ENCODE results near the gene RPS19BP1.

DNA sequence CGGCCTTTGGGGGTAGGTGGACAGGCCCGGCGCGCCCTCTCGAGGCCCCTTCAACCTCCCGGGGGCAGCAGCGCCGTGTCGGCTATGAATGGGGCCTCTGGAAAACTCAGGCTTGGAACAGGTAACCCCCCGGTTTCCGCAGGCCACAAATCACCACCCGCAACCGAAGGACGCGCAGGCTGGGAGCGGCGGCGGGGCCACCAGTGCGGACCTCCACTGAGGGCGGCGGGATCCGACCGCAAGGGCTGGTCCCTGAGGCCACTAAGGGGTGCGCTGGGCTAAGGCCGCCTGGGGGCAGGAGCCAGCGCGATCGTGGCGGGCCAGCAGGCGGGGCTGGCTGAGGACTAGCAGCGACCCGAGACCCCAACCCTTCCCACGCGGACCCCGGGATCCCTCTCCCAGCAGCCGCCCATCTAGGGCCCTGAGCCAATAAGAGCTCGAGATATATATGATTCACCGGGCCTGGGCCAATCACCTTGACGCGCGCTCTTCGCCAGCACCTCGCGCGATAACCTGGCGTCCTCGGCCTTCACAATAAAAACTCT, 12.8 kb downstream of the RPS19BP1 start:
- TF ChIP-seq, protein P1, sequence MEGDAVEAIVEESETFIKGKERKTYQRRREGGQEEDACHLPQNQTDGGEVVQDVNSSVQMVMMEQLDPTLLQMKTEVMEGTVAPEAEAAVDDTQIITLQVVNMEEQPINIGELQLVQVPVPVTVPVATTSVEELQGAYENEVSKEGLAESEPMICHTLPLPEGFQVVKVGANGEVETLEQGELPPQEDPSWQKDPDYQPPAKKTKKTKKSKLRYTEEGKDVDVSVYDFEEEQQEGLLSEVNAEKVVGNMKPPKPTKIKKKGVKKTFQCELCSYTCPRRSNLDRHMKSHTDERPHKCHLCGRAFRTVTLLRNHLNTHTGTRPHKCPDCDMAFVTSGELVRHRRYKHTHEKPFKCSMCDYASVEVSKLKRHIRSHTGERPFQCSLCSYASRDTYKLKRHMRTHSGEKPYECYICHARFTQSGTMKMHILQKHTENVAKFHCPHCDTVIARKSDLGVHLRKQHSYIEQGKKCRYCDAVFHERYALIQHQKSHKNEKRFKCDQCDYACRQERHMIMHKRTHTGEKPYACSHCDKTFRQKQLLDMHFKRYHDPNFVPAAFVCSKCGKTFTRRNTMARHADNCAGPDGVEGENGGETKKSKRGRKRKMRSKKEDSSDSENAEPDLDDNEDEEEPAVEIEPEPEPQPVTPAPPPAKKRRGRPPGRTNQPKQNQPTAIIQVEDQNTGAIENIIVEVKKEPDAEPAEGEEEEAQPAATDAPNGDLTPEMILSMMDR (IDR thresholded peaks at IDR 0.05 in 4 of 5, conservative IDR thresholded peaks at IDR 0.05 in 1 of 5) = peak; percentile 14 to 54 (median 40)
- TF ChIP-seq POLR2A (IDR thresholded peaks at IDR 0.05) = peak in 1 of 2 donors; percentile 65
